IPS-18c (cell line): ENCODE measurements around the gene PSMD1.
"Not testable (repeated sequence)": the region's sequence is repeated elsewhere in the genome, so short reads cannot be mapped to it uniquely, and the experiment has no call there.

Source experiments
- H3K4me3 ChIP-seq: 2 replicates; pipeline ENCODE4 v1.7.0; 2013; ENCODE audit warnings: low read depth, mild to moderate bottlenecking, low read length, moderate library complexity; ENCODE audit not compliant: insufficient read depth
- H3K9me3 ChIP-seq: one replicate; pipeline ENCODE4 v1.6.1; 2013; ENCODE audit warnings: mild to moderate bottlenecking, low read length, moderate library complexity; ENCODE audit not compliant: control insufficient read depth, insufficient read depth

Gene PSMD1

DNA sequence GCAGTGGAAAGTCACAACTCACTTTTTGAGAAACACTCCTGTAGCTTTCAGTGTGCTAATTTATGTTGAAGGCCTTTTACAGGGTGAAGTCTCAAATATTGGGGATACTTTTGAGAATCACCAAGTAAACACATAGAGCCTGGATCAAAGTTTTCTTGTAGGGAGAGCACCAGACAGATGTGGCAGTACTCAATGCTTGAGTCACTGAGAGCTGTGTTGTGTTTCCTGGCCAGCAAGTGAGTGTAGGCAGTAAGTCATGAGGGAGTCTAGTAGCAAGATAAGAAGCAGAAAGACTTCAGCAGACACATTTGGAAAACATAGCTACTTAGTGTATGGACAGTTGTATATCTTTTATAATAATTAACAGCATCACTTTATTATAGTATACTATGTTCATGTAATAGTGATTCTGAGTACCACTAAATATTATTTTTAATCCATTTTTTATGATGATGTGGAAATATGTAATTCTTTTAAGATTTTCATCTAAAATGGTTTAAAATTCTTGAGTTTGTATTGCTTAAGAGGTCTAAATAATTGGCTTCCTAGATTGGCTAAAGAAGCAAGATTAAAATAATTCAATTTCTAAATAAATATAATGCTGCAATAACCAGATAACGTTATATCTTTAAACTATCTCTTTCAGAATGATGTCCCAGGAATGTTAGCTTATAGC is 12.8 kb downstream of the PSMD1 start:
- Histone ChIP-seq H3K9me3 (no peaks in the 10 kb centered on the region), H3K4me3 (no peak overlapping the region)

DNA sequence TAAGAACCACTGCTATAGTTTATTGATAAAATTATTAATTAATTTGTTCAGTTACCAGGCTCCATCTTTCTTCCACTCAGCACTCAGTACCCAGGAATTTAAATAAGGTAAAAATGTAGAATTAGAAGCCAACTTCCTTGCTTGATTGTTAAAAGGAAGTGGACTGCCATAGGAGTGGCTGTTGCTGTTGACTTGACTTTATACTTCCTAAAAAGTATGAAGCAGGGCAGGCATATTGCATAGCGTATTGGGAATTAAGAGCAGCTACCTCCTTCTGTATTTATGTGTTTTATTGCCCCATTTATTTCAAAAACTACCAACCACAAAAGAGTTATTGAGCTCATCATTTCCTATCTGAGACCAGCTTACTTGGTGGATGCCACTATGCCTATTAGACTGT is 27.9 kb downstream of the PSMD1 start:
- H3K4me3 ChIP-seq: no peak overlapping the region

DNA sequence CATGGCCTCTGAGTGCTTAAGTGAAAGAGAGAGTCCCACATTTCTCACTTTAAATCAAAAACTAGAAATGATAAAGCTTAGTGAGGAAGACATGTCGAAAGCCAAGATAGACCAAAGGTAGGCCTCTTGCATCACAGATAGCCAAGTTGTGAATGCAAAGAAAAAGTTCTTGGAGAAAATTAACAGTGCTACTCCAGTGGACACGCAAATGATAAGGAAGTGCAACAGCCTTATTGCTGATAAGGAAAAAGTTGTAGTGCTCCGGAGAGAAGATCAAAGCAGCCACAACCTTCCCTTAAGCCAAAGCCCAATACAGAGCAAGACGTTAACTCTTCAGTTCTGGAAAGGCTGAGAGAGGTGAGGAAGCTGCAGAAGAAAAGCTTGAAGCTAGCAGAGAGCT is 32.1 kb downstream of the PSMD1 start:
- Histone ChIP-seq H3K4me3 (no peak overlapping the region), H3K9me3 (peaks cover 2% of the 10 kb centered on the region)

More for the DNA sequence above, 27.9 kb downstream of the PSMD1 start:
- no peaks in the 10 kb centered on the region for H3K9me3 ChIP-seq

DNA sequence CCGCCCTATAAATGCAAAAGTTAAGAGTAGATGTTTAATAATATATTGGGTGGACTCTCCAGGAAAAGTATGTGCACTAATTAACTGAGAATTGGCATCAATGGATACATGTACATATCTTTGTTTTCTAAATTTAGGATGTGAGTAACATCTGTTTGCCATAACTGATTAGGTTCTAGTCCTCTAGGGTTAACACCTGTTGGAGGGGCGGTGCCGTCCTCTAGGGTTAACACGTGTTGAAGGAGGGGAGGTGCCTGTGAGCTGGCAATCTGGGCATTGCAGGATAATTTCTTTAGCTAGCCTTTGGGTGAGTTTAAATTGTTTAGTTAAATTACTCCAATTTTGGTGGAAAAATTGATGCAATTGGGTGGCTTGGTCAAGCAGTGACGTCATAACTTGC is 37.3 kb downstream of the PSMD1 start:
- peaks cover 2% of the 10 kb centered on the region for H3K9me3 ChIP-seq
- no peak overlapping the region for H3K4me3 ChIP-seq

DNA sequence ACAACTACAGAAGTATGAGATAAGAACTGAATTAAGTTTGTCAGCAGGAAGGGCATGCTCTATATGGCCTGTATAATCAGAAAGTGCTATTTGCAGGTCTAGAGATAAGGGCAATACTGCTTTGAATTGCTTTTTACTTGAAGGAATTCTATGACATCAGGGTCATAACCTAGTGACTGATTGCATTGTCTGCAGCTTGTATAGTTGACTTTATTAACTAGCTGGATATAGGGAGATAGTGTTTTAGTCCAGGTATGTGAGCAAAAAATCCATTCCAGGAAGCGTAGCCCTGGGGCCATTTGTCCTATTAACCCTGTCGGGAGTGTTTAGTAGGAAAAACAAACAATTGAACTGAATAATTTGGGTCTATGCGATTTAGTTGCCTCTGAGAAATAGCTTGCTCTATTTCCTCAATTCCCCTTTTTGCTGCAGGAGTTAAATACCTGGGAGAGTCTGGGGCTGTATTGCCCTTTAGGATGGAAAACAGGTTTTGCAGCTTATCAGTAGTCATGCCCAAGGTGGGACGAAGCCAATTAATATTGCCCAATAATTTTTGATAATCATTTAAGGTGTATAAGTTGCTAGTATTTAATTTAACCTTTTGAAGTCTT is 38.2 kb downstream of the PSMD1 start:
- H3K9me3 ChIP-seq: peaks cover 2% of the 10 kb centered on the region

DNA sequence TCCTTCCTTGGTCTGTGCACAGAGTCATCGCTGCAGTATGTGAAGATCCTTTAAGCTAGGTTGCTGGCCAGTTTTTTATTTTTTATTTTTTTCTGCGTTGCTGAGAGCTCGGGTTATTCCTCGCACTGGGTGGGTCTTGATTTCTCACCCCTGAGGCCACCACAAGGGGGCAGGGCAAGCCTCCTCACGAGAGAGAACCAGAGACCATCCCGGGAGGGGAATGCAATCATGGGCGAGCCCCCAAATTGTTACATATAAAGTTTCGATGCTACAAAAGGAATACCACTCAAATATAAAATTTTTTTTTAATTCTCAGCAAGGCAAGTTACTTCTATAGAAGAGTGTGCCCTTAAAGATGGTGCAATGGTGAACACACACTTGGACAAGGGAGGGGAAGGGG is 43.3 kb downstream of the PSMD1 start:
- Histone ChIP-seq H3K4me3 (no peak overlapping the region), H3K9me3 (peaks cover 2% of the 10 kb centered on the region)

More for the DNA sequence above, 38.2 kb downstream of the PSMD1 start:
- no peak overlapping the region for H3K4me3 ChIP-seq

DNA sequence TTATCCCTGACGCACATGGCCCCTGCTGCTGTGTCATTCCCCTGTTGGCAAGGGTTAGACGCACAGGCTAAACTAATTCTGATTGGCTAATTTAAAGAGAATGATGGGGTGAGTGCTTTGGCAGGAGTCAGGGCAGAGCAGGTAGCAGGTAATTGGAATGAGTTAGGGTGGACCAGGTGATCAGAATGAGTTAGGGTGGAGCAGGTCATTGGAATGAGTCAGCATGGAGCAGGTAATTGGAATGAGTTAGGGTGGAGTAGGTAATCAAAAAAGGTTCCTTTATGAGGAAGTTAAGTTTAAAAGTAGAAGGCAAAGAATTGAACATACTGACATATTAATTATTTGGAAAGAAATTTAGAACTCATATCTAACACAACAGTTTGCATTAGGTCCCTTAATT is 43.7 kb downstream of the PSMD1 start:
- H3K9me3 ChIP-seq, H3K4me3 ChIP-seq: not testable (repeated sequence)

DNA sequence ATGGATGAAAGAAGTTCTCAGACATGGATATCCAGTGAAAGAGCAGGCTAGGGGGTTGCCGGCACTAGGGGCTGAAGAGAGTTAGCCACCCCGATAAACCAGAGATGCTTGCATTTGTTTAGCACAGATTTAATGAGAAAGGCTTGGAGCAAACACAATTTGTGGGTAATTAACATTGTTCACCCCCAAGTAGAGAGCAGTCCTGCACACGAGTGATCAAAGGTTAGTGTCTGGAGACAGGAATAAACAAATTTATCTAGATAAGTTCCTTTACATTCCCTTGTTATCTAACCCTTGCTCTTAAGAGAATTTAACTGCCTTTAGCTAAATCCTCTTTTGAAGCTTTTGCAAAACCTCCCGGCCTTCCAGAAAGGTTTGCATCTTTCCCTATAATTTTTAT is 44.3 kb downstream of the PSMD1 start:
- Histone ChIP-seq H3K9me3 (peaks cover 2% of the 10 kb centered on the region), H3K4me3 (no peak overlapping the region)

DNA sequence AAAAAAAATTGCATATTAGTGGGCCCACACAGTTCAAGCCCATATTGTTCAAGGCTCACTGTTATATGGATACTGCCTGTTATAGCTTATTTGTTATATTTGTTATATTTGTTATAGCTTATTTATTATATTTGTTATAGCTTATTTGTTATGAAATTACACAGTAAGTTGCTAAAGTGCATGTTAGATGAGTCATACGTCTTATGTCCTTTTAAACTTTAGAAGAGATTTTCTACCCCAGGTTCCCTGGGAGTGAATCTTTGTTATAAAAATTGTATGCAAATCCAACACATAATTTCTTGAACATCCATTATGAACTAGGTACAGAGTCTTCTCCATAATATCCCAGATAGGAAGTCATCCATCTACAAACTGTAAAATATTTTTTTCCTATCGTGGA is 46.1 kb downstream of the PSMD1 start:
- H3K4me3 ChIP-seq: no peak overlapping the region
- H3K9me3 ChIP-seq: peaks cover 2% of the 10 kb centered on the region

DNA sequence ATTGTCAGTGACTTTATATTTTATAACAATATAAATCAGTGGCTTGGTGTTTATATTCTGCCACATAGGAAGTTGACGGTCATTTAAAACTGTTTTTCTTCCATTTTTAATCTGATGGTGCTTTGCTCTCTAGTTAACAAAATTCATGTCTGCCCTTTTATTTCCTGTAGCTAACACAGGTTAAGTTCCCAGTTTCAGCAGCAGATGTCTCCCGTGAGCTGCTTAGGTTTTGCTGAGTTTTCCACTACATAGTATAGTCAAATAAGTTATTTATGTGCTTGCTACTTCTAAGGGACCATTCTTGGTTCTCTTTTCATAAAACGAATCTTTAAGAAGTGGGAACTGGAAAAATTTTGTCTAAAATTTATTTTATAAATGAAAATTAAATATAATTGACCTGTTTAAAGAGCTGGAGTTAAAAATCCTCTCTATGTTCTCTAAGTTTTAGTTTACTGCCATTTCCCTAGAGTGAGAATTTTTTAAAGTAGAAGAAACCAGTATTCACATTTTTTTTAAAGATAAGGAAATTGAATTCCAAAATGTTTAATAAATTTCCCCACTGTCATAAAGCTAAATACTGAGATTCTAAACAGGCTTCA is 47.5 kb downstream of the PSMD1 start:
- no peak overlapping the region for H3K4me3 ChIP-seq
- peaks cover 2% of the 10 kb centered on the region for H3K9me3 ChIP-seq

DNA sequence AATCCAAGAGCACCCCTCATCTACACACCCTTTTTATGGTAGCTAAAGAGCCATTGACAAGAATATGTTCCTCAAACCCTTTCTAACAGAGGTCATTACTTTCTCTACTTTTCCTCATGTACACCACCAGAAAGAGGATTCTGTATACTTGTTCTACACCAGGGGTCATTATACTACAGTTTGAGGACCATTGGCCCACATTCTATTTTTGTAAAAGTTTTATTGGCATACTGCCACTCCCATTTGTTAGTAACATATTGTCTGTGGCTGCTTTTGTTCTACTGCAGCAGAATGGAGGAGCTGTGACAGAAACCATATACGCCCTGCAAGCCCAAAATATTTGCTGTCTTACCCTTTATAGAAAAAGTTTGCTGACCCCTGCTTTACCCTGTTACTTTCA is 53.9 kb downstream of the PSMD1 start:
- no peak overlapping the region for H3K4me3 ChIP-seq

DNA sequence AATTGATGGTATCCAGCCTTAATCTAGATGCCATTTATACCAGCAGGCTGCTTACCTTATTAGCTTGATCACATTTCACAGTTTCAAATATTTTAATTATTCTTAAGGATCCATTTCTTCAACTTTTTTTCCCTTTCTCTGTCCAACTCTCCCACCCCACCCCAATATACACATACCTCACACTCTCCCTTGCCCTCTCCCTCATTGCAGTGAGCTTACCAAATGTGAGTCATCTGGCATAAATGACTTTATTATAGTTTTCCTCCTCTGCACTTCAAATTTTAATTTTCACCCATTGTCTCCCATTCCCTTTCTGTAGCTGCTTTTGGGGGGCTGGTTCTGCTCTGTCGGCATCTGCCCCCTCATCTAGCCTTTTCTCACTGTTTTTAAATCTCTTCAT is 55.3 kb downstream of the PSMD1 start:
- Histone ChIP-seq H3K4me3 (no peak overlapping the region), H3K9me3 (no peaks in the 10 kb centered on the region)

More for the DNA sequence above, 53.9 kb downstream of the PSMD1 start:
- no peaks in the 10 kb centered on the region for H3K9me3 ChIP-seq

DNA sequence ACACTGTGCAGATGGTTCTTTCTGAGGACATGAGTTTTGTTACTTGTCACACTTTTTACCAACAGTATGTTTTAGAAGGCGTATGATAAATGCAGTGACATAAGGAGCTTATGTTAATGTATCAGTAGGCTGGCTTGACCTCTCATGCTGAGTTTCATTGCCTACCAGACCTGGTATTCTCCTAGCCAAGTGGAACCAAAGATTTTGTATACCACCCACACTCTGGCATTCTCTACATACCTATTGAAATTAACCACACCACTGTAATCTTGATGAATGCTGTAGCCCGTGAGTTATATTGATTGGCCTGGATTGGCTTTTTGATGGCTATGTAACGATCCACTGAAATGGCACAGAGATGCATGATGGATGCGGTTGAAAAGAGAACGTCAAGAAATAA is 56.8 kb downstream of the PSMD1 start:
- no peak overlapping the region for H3K4me3 ChIP-seq
- H3K9me3 ChIP-seq: no peaks in the 10 kb centered on the region

DNA sequence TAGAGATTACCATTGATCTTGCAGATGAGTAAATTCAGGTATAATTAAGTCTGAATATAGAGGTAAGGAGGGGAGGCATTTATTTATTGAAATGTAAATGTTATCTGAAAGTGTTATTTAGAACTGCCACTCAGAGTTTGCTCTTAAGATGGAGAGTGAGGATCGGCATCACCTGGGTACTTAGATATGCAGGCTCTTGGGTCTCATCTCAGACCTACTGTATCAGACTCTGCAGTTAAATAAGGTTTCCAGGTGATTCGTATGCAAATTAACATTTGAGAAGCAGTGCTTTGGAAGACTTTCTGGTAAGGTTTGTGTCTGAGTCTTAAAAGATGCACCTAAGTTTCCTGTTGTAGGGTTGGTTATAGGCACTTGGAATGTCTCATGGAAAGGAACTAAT is 59.0 kb downstream of the PSMD1 start:
- Histone ChIP-seq H3K9me3 (no peaks in the 10 kb centered on the region), H3K4me3 (no peak overlapping the region)

DNA sequence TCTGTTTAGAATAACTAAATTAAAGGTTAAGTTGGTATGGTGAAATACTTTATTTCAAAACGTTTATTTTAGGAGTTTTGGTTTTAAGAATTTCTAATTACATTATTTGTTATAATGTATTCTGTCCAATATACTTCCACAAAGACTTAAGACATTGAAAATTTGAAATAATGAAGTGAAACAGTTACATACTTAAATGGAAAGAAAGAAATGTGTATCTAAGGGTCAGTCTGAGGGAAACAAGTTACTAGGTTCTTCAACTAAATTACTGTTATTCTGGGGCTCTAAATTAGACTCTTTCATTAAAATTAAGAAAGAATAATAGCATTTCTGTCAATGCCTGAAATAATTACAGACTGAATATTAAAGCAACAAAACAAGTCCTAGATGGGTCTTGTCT is 60.5 kb downstream of the PSMD1 start:
- H3K9me3 ChIP-seq: no peaks in the 10 kb centered on the region
- H3K4me3 ChIP-seq: no peak overlapping the region

DNA sequence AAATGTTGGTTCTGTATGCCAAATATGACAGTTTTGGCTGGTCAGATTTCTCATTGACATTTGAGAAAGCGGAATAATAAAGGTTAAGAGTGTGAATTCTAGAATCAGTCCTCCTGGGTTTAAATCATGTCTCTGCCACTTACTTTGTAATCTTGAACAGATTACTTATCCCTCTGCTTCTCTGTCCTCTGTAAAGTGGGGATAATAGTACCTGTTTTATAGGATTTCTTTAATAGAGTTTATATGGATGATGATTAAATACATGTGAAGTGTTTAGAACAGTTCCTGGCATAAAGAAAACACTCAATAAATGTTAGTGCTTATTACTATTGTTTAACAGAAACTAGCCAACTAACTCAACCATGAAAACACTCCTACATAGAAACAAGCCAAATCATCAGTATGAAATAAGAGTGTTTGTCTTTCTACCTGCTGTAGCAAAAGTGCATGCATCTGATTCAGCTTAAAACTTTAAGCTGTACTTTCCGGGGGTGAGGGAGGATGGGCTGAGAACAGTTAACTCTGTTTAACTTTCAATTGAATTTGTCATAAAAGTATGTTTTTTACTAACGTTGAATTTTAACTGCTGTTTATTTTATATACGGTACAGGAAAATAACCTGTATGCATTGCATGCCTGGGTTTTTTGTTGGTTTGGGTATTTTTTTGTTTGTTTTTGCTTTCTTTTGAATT is 61.4 kb downstream of the PSMD1 start:
- H3K9me3 ChIP-seq: no peaks in the 10 kb centered on the region
- H3K4me3 ChIP-seq: no peak overlapping the region

DNA sequence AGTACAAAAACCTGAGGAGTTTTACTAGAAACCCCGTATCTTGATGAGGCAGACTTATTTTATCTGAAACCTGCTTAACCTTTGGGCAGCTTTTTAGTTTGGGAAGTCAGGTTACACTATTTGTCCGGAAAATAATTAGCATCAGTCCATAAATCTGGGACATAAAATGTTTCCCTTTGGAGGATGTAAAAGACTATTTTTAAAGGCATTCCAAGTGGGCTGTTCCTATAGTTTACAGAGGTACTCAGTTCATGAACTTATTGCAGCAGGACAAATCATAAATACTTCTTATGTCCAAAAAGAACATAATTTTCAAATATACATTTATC is 61.9 kb downstream of the PSMD1 start:
- H3K9me3 ChIP-seq: no peaks in the 10 kb centered on the region
- H3K4me3 ChIP-seq: no peak overlapping the region

DNA sequence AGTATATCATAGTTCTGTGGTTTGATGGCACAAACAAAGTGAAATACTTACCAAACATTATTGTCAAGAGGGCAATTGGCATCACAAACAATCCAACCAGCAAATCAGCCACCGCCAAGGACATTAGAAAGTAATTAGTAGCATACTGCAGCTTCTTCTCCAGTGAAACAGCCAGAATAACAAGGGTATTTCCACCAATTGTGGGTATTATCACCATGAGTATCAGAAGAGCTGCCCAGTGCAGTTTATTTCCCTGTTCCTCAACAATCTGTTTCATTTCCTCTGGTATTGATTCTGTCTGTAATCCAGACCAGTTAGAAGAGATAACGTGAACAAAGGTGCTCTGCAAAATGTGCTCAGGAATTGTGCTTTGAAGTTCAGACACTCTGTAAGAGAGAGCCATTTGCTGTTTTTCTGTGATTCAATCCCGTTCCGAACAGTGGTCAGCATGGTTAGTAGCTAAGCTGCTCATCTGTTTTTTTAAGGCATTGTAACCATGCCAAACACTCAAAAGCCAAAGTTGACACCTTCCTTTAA is 66.8 kb downstream of the PSMD1 start:
- H3K9me3 ChIP-seq: no peaks in the 10 kb centered on the region
- H3K4me3 ChIP-seq: no peak overlapping the region
